ENCODE data around the gene MOB3B. TPM values are rescaled to one million over a fixed set of nuclear protein-coding genes. Genes with fewer than 3 reads are reported as not detected.

MOB3B gene
- total RNA-seq, 1 donor from 2014 or later, result 10.0 TPM

GRCh38 chr9:27280860-27281259, 248.8 kb downstream of the MOB3B start:
- ChIA-PET POLR2A (no interaction called here), CTCF (no interaction called here)
- Mint-ChIP-seq H3K4me1 (peaks cover 8% of the 10 kb centered on the region), H3K27me3 (peaks cover 12% of the 10 kb centered on the region), H3K27ac (no peak overlapping the region), H3K36me3 (ENCODE audit: low read depth) (no peaks in the 10 kb centered on the region), H3K4me3 (no peak overlapping the region), H3K9me3 (no peaks in the 10 kb centered on the region)
- TF ChIP-seq CTCF (IDR thresholded peaks at IDR 0.05), result no peak
- ATAC-seq (ENCODE audit: low read depth) (no peak), DNase-seq (no peak)
- intact Hi-C loops (cut with micrococcal nuclease), result no loop called here

GRCh38 chr9:27280249-27280648, 249.4 kb downstream of the MOB3B start:
- CTCF ChIA-PET, result interaction anchor here (1.3 kb wide), 1 partner anchor 52 kb away, joined by 3 read pairs; no protein-coding TSS in a partner anchor
- Mint-ChIP-seq H3K4me1 (peaks cover 8% of the 10 kb centered on the region), H3K27me3 (peaks cover 12% of the 10 kb centered on the region), H3K9me3 (no peaks in the 10 kb centered on the region), H3K27ac (no peak overlapping the region), H3K4me3 (no peak overlapping the region), H3K36me3 (ENCODE audit: low read depth) (no peaks in the 10 kb centered on the region)
- no peak for DNase-seq
- POLR2A ChIA-PET, result no interaction called here
- TF ChIP-seq CTCF (IDR thresholded peaks at IDR 0.05), result no peak
- ATAC-seq (ENCODE audit: low read depth), result no peak
- intact Hi-C loops (cut with micrococcal nuclease), result no loop called here

GRCh38 chr9:27279611-27280010, 250.0 kb downstream of the MOB3B start:
- no peak for TF ChIP-seq CTCF (IDR thresholded peaks at IDR 0.05)
- ChIA-PET CTCF (interaction anchor here (1.3 kb wide), 1 partner anchor 53 kb away, joined by 3 read pairs; no protein-coding TSS in a partner anchor), POLR2A (no interaction called here)
- ATAC-seq (ENCODE audit: low read depth) (no peak), DNase-seq (no peak)
- H3K4me3 Mint-ChIP-seq, result no peak overlapping the region
- peaks cover 12% of the 10 kb centered on the region for H3K27me3 Mint-ChIP-seq
- no peak overlapping the region for H3K27ac Mint-ChIP-seq
- intact Hi-C loops (cut with micrococcal nuclease), result no loop called here
- H3K36me3 Mint-ChIP-seq (ENCODE audit: low read depth), result no peaks in the 10 kb centered on the region
- peaks cover 8% of the 10 kb centered on the region for H3K4me1 Mint-ChIP-seq
- no peaks in the 10 kb centered on the region for H3K9me3 Mint-ChIP-seq

- Mint-ChIP-seq H3K36me3 (ENCODE audit: low read depth) (no peaks in the 10 kb centered on the region), H3K4me3 (no peak overlapping the region), H3K27me3 (peaks cover 12% of the 10 kb centered on the region), H3K27ac (no peak overlapping the region), H3K9me3 (no peaks in the 10 kb centered on the region), H3K4me1 (peaks cover 8% of the 10 kb centered on the region)
- CTCF ChIA-PET, result no interaction called here
- POLR2A ChIA-PET, result no interaction called here
- intact Hi-C loops (cut with micrococcal nuclease), result no loop called here
- ATAC-seq (ENCODE audit: low read depth), result no peak
- TF ChIP-seq CTCF (IDR thresholded peaks at IDR 0.05), result no peak
- DNase-seq, result no peak
These were observed 251.2 kb downstream of the MOB3B start for GRCh38 chr9:27278374-27278773.

GRCh38 chr9:27276193-27277030, 253.2 kb downstream of the MOB3B start:
- no peaks in the 10 kb centered on the region for H3K9me3 Mint-ChIP-seq
- intact Hi-C loops (cut with micrococcal nuclease), result loop anchor here (1.0 kb wide), 2 partner anchors 242 to 272 kb away; no protein-coding TSS in a partner anchor
- H3K4me3 Mint-ChIP-seq, result no peak overlapping the region
- no peak for ATAC-seq (ENCODE audit: low read depth)
- TF ChIP-seq CTCF (IDR thresholded peaks at IDR 0.05), result peak; percentile 72
- ChIA-PET POLR2A (no interaction called here), CTCF (interaction anchor here (0.8 to 1.0 kb wide), 2 partner anchors 14 to 299 kb away, joined by 3 read pairs; no protein-coding TSS in a partner anchor)
- H3K4me1 Mint-ChIP-seq, result peaks cover 6% of the 10 kb centered on the region
- H3K27me3 Mint-ChIP-seq, result peaks cover 2% of the 10 kb centered on the region
- no peak for DNase-seq
- no peaks in the 10 kb centered on the region for H3K36me3 Mint-ChIP-seq (ENCODE audit: low read depth)
- H3K27ac Mint-ChIP-seq, result no peak overlapping the region

Other genes starting within 250 kb of the MOB3B start
- not detected in 2 replicates for gene EQTN, start 232.7 kb downstream of the MOB3B start, total RNA-seq
- not detected in 2 replicates for gene IFNK, start 5.5 kb downstream of the MOB3B start, total RNA-seq
- 15.2 and 15.3 TPM in 2 replicates for gene C9orf72, start 43.7 kb upstream of the MOB3B start, total RNA-seq

Measured in activated B cell treated with CpG ODN at 0.5 μM for 24 hours (primary cell).